H9 (cell line): ENCODE measurements around the gene DNAJC10. TPM values are rescaled to one million over a fixed set of nuclear protein-coding genes. Genes with fewer than 3 reads are reported as not detected.

ENCODE experiments used
- DNase-seq: peaks from one replicate; pipeline ENCODE4 v3.0.0-alpha.2; 2017
- H2AFZ ChIP-seq: one replicate; pipeline ENCODE4 v1.6.1; 2013; ENCODE audit warnings: mild to moderate bottlenecking, low read length, control low read depth, moderate library complexity
- H2AK5ac ChIP-seq: 2 replicates; pipeline ENCODE4 v1.6.1; 2013; ENCODE audit warnings: low read length, control low read depth, mixed read lengths; ENCODE audit not compliant: insufficient read length
- H2BK120ac ChIP-seq: one replicate; pipeline ENCODE4 v1.6.1; 2013; ENCODE audit warnings: low read depth, mild to moderate bottlenecking, low read length, control low read depth, inconsistent platforms; ENCODE audit not compliant: poor library complexity, severe bottlenecking
- H2BK12ac ChIP-seq: 2 replicates; pipeline ENCODE4 v1.6.1; 2013; ENCODE audit warnings: low read length, control low read depth, mixed read lengths, low read depth; ENCODE audit not compliant: insufficient read length
- H2BK15ac ChIP-seq: 2 replicates; pipeline ENCODE4 v1.6.1; 2013; ENCODE audit warnings: low read depth, low read length, control low read depth
- H2BK20ac ChIP-seq: one replicate; pipeline ENCODE4 v1.6.1; 2013; ENCODE audit warnings: low read depth, mild to moderate bottlenecking, low read length, control low read depth, inconsistent platforms; ENCODE audit not compliant: poor library complexity, severe bottlenecking
- H2BK5ac ChIP-seq: 2 replicates; pipeline ENCODE4 v1.6.1; 2013; ENCODE audit warnings: low read length, control low read depth, mixed read lengths; ENCODE audit not compliant: insufficient read length
- H3K14ac ChIP-seq: 2 replicates; pipeline ENCODE4 v1.6.1; 2013; ENCODE audit warnings: low read length, control low read depth; ENCODE audit not compliant: insufficient read depth
- H3K18ac ChIP-seq: 2 replicates; pipeline ENCODE4 v1.6.1; 2013; ENCODE audit warnings: low read depth, mild to moderate bottlenecking, mixed read lengths, low read length, control low read depth; ENCODE audit not compliant: insufficient read length
- H3K23ac ChIP-seq: 2 replicates; pipeline ENCODE4 v1.6.1; 2013; ENCODE audit warnings: low read length, control low read depth, mixed read lengths, low read depth; ENCODE audit not compliant: insufficient read length
- H3K23me2 ChIP-seq: 2 replicates; pipeline ENCODE4 v1.6.1; 2013; ENCODE audit warnings: low read depth, mild to moderate bottlenecking, mixed read lengths, low read length, control low read depth; ENCODE audit not compliant: insufficient read length, poor library complexity, severe bottlenecking
- H3K27ac ChIP-seq: 2 replicates; pipeline ENCODE4 v1.5.1; 2013; ENCODE audit warnings: low read length, control low read depth, mixed read lengths, low read depth; ENCODE audit not compliant: insufficient read length
- H3K27me3 ChIP-seq: 2 replicates; pipeline ENCODE4 v1.6.1; 2013; ENCODE audit warnings: low read length, control low read depth, inconsistent platforms; ENCODE audit not compliant: insufficient read depth
- H3K4ac ChIP-seq: 2 replicates; pipeline ENCODE4 v1.6.1; 2013; ENCODE audit warnings: low read depth, mild to moderate bottlenecking, control low read depth, inconsistent platforms, low read length, moderate library complexity
- H3K4me1 ChIP-seq: 2 replicates; pipeline ENCODE4 v1.6.1; 2013; ENCODE audit warnings: low read length, control low read depth, inconsistent platforms; ENCODE audit not compliant: insufficient read depth
- H3K4me2 ChIP-seq: 2 replicates; pipeline ENCODE4 v1.6.1; 2013; ENCODE audit warnings: low read length, control low read depth, mixed read lengths; ENCODE audit not compliant: insufficient read length, insufficient read depth
- H3K56ac ChIP-seq: 2 replicates; pipeline ENCODE4 v1.6.1; 2013; ENCODE audit warnings: low read depth, mild to moderate bottlenecking, mixed read lengths, low read length, control low read depth; ENCODE audit not compliant: insufficient read length
- H3K79me1 ChIP-seq: 2 replicates; pipeline ENCODE4 v1.6.1; 2013; ENCODE audit warnings: low read depth, mild to moderate bottlenecking, moderate library complexity, low read length, control low read depth, inconsistent platforms; ENCODE audit not compliant: insufficient read depth, poor library complexity, severe bottlenecking
- H3K79me2 ChIP-seq: 2 replicates; pipeline ENCODE4 v1.6.1; 2013; ENCODE audit warnings: low read length, control low read depth, inconsistent platforms; ENCODE audit not compliant: insufficient read depth
- H3K9ac ChIP-seq: 2 replicates; pipeline ENCODE4 v1.6.1; 2013; ENCODE audit warnings: low read length, control low read depth, mixed read lengths; ENCODE audit not compliant: insufficient read length; ENCODE audit errors: extremely low read depth
- H3K9me3 ChIP-seq: one replicate; pipeline ENCODE4 v1.6.1; 2013; ENCODE audit warnings: low read depth, low read length, inconsistent platforms; ENCODE audit not compliant: control insufficient read depth
- H3T11ph ChIP-seq: one replicate; pipeline ENCODE4 v1.6.1; 2013; ENCODE audit warnings: mild to moderate bottlenecking, low read length, control low read depth, inconsistent platforms
- H4K20me1 ChIP-seq: one replicate; pipeline ENCODE4 v1.6.1; 2013; ENCODE audit not compliant: control insufficient read depth, insufficient read length, insufficient read depth
- H4K5ac ChIP-seq: 2 replicates; pipeline ENCODE4 v1.6.1; 2013; ENCODE audit warnings: low read depth, mild to moderate bottlenecking, mixed read lengths, low read length, control low read depth; ENCODE audit not compliant: insufficient read length
- H4K8ac ChIP-seq: replicated peaks from 2 replicates; pipeline ENCODE4 v1.6.1; 2013; ENCODE audit warnings: low read length, control low read depth, mixed read lengths, low read depth; ENCODE audit not compliant: insufficient read length
- H4K91ac ChIP-seq: 2 replicates; pipeline ENCODE4 v1.6.1; 2013; ENCODE audit warnings: low read depth, mild to moderate bottlenecking, moderate library complexity, mixed read lengths, low read length, control low read depth; ENCODE audit not compliant: insufficient read length
- H3K27ac Mint-ChIP-seq, 3 experiments: 2 replicates in 2 of 3; 3 replicates in 1 of 3; pipeline ENCODE4 v1.8.0; 2020 to 2021; ENCODE audit warnings: mixed read lengths in 3 of 3, mild to moderate bottlenecking in 1 of 3, moderate library complexity in 1 of 3
- H3K27me3 Mint-ChIP-seq: 2 replicates; pipeline ENCODE4 v1.8.0; 2021; ENCODE audit warnings: low read depth, mild to moderate bottlenecking, moderate library complexity, mixed read lengths
- H3K36me3 Mint-ChIP-seq, 3 experiments: 2 replicates in 2 of 3; 3 replicates in 1 of 3; pipeline ENCODE4 v1.8.0; 2020 to 2021; ENCODE audit warnings: low read depth in 3 of 3, mixed read lengths in 3 of 3; ENCODE audit not compliant: insufficient read depth in 1 of 3
- H3K4me1 Mint-ChIP-seq, 2 experiments: 2 replicates each; pipeline ENCODE4 v1.8.0; 2020; ENCODE audit warnings: mixed read lengths in 2 of 2
- H3K4me3 Mint-ChIP-seq, 2 experiments: 2 replicates in 1 of 2; 3 replicates in 1 of 2; pipeline ENCODE4 v1.8.0; 2020 to 2021; ENCODE audit warnings: mild to moderate bottlenecking in 2 of 2, mixed read lengths in 2 of 2, moderate library complexity in 1 of 2
- H3K9me3 Mint-ChIP-seq, 2 experiments: 2 replicates in 1 of 2; 3 replicates in 1 of 2; pipeline ENCODE4 v1.8.0; 2020; ENCODE audit warnings: mild to moderate bottlenecking in 2 of 2, mixed read lengths in 2 of 2, moderate library complexity in 1 of 2
- WGBS: extraction: QIAGEN DNeasy Blood & Tissue Kit; methylation state at CpG from one replicate; pipeline ENCODE4 v1.1.7; 2013; ENCODE audit warnings: missing lambda C conversion rate, low lambda C conversion rate, mixed read lengths; ENCODE audit not compliant: insufficient read length; ENCODE audit errors: extremely low coverage; 5-methylcytosine and 5-hydroxymethylcytosine counted together
- total RNA-seq: library from RNA; stranded (reverse); gene quantifications from 2 replicates; pipeline ENCODE4 v1.2.1, GENCODE V29; 2021
- TF ChIP-seq, protein P1 (sequence below): fragments of 200-600 bp; sonication (generic); conservative IDR thresholded peaks from 3 replicates; pipeline ENCODE4 v1.8.0; 2021; ENCODE audit warnings: antibody characterized with exemption, mild to moderate bottlenecking

The DNAJC10 gene
- total RNA-seq, 1 experiment from 2014 or later = 129 TPM

DNA sequence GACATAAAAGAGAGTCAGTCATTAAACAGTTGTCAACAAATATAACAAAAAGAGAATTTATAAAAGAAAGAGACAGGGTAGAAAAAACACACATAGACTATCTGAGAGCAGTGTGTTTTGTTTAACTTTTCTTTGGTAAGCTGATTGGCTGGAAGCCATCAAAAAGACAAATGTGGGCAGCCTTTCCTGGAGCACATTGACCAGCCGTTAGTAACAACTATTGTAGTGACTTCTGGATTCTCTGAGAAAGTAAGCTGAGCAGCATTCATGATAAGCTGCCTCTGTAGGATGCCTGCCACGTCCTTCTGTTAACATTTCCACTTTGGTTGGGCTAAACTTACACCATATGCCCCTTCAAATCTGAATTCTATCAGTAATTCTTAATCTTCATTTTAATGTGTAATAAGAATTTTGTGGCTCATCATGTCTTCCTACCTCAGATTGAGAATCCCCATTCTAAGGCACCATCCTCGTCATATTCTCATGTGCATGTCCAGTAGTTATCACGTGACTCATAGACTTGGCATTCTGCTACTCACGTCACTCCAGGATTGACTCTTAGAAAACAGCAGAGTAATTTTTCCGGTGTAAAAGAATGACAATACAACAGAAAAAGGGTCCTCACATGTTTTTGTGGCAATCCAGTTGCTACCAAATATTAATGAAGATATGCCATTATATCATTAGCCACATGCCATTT, 43.4 kb upstream of the DNAJC10 start:
- Mint-ChIP-seq H3K4me1 (no peaks in the 10 kb centered on the region; a peak in 2 of 4 replicates), H3K4me3 (no peak overlapping the region), H3K9me3 (no peaks in the 10 kb centered on the region; a peak in 1 of 5 replicates), H3K27ac (no peak overlapping the region), H3K27me3 (no peaks in the 10 kb centered on the region; the same call in 1 of the 2 replicates), H3K36me3 (no peaks in the 10 kb centered on the region)
- no peaks in the 10 kb centered on the region for H3K27me3 ChIP-seq
- H2AK5ac ChIP-seq = no peak overlapping the region
- H4K5ac ChIP-seq = no peak overlapping the region
- H2AFZ ChIP-seq = no peak overlapping the region
- TF ChIP-seq, protein P1, sequence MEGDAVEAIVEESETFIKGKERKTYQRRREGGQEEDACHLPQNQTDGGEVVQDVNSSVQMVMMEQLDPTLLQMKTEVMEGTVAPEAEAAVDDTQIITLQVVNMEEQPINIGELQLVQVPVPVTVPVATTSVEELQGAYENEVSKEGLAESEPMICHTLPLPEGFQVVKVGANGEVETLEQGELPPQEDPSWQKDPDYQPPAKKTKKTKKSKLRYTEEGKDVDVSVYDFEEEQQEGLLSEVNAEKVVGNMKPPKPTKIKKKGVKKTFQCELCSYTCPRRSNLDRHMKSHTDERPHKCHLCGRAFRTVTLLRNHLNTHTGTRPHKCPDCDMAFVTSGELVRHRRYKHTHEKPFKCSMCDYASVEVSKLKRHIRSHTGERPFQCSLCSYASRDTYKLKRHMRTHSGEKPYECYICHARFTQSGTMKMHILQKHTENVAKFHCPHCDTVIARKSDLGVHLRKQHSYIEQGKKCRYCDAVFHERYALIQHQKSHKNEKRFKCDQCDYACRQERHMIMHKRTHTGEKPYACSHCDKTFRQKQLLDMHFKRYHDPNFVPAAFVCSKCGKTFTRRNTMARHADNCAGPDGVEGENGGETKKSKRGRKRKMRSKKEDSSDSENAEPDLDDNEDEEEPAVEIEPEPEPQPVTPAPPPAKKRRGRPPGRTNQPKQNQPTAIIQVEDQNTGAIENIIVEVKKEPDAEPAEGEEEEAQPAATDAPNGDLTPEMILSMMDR = no peak
- no peak overlapping the region for H3K23ac ChIP-seq
- H3T11ph ChIP-seq = no peak overlapping the region
- no peaks in the 10 kb centered on the region for H4K20me1 ChIP-seq
- H2BK12ac ChIP-seq = no peak overlapping the region
- no peaks in the 10 kb centered on the region for H3K79me1 ChIP-seq
- no peak overlapping the region for H4K8ac ChIP-seq
- H3K9me3 ChIP-seq = no peaks in the 10 kb centered on the region
- no peak for DNase-seq
- H3K23me2 ChIP-seq = no peaks in the 10 kb centered on the region
- no peak overlapping the region for H3K4me2 ChIP-seq
- WGBS = no CpG with 5 or more reads among the region's 6 CpGs
- H3K4me1 ChIP-seq = no peaks in the 10 kb centered on the region
- H3K56ac ChIP-seq = no peak overlapping the region
- H4K91ac ChIP-seq = no peak overlapping the region
- H3K79me2 ChIP-seq = no peaks in the 10 kb centered on the region
- no peak overlapping the region for H3K14ac ChIP-seq
- H3K27ac ChIP-seq = no peak overlapping the region
- H2BK120ac ChIP-seq = no peak overlapping the region
- no peak overlapping the region for H3K4ac ChIP-seq
- no peak overlapping the region for H3K18ac ChIP-seq
- no peak overlapping the region for H2BK20ac ChIP-seq
- H2BK5ac ChIP-seq = no peak overlapping the region
- no peak overlapping the region for H3K9ac ChIP-seq
- no peak overlapping the region for H2BK15ac ChIP-seq
